Cardiac muscle cell (in vitro differentiated cells and primary cell): ENCODE results near the gene KIFC3. TPM values are rescaled to one million over a fixed set of nuclear protein-coding genes. Genes with fewer than 3 reads are reported as not detected.

Experiments used
- DNase-seq, 2 donors: peaks; one replicate each; pipeline versions ENCODE4 v3.0.0 to v3.0.0-alpha.2; 2010 to 2017; ENCODE audit warnings: low read depth in 1 of 2, low spot score in 1 of 2
- H3K27ac ChIP-seq: fragments of 200-600 bp; sonication (generic); 2 replicates; pipeline ENCODE4 v1.5.1; 2016
- H3K27me3 ChIP-seq: fragments of 200-600 bp; sonication (generic); 2 replicates; pipeline ENCODE4 v1.6.0; 2016; ENCODE audit warnings: control low read depth
- H3K36me3 ChIP-seq: fragments of 200-600 bp; sonication (generic); 2 replicates; pipeline ENCODE4 v1.5.1; 2016; ENCODE audit warnings: control low read depth
- H3K4me1 ChIP-seq: fragments of 200-600 bp; sonication (generic); 2 replicates; pipeline ENCODE4 v1.8.1; 2017; ENCODE audit warnings: low read depth, mild to moderate bottlenecking, mixed run types
- H3K4me3 ChIP-seq: fragments of 200-600 bp; sonication (generic); 2 replicates; pipeline ENCODE4 v1.5.1; 2016; ENCODE audit warnings: mild to moderate bottlenecking
- H3K9me3 ChIP-seq: fragments of 200-600 bp; sonication (generic); 2 replicates; pipeline ENCODE4 v1.5.1; 2017; ENCODE audit warnings: low read depth, mild to moderate bottlenecking, control low read depth
- CTCF ChIP-seq: IDR thresholded peaks from 2 replicates; pipeline ENCODE4 v1.5.1; 2012; ENCODE audit warnings: low read depth, mild to moderate bottlenecking, low read length
- polyA plus RNA-seq: library from polyadenylated mRNA; unstranded; fragments of >200 nt; fragmentation: Nextera tagmentation; extraction: Ambion mirVana; gene quantifications from 2 replicates; pipeline ENCODE4 v1.2.1, GENCODE V29; 2016
- total RNA-seq: library from RNA; depleted of rRNA; stranded (reverse); fragments of >200 nt; gene quantifications from 2 replicates; pipeline ENCODE4 v1.2.3, GENCODE V29; 2016

Gene KIFC3
- total and polyA plus RNA-seq, 2 experiments from 2014 or later, result 24.8 to 50.1 TPM

- no peak for TF ChIP-seq CTCF
- no peak for DNase-seq
These were observed 32.6 kb downstream of the KIFC3 start for GRCh38 chr16:57769541-57770145.

GRCh38 chr16:57766714-57767348 lies 35.5 kb downstream of the KIFC3 start:
- DNase-seq, result no peak
- Histone ChIP-seq H3K4me3 (no peak overlapping the region), H3K9me3 (no peaks in the 10 kb centered on the region), H3K27me3 (no peaks in the 10 kb centered on the region), H3K4me1 (no peaks in the 10 kb centered on the region), H3K27ac (no peak overlapping the region), H3K36me3 (peaks cover 9% of the 10 kb centered on the region)
- TF ChIP-seq CTCF, result no peak

More at GRCh38 chr16:57769541-57770145, 32.6 kb downstream of the KIFC3 start:
- Histone ChIP-seq H3K27me3 (no peaks in the 10 kb centered on the region), H3K27ac (no peak overlapping the region), H3K36me3 (peaks cover 9% of the 10 kb centered on the region), H3K9me3 (no peaks in the 10 kb centered on the region), H3K4me3 (no peak overlapping the region), H3K4me1 (no peaks in the 10 kb centered on the region)

GRCh38 chr16:57765160-57765728 lies 37.0 kb downstream of the KIFC3 start:
- Histone ChIP-seq H3K27ac (no peak overlapping the region), H3K4me1 (no peaks in the 10 kb centered on the region), H3K27me3 (no peaks in the 10 kb centered on the region), H3K9me3 (no peaks in the 10 kb centered on the region), H3K36me3 (peaks cover 9% of the 10 kb centered on the region), H3K4me3 (no peak overlapping the region)
- no peak for TF ChIP-seq CTCF
- no peak for DNase-seq

GRCh38 chr16:57764341-57765159 lies 37.7 kb downstream of the KIFC3 start:
- peaks cover 4% of the 10 kb centered on the region for H3K36me3 ChIP-seq
- no peaks in the 10 kb centered on the region for H3K4me1 ChIP-seq
- no peak overlapping the region for H3K4me3 ChIP-seq
- no peaks in the 10 kb centered on the region for H3K27me3 ChIP-seq
- peak in 1 of 2 donors; percentile 75 for DNase-seq
- no peaks in the 10 kb centered on the region for H3K9me3 ChIP-seq
- no peak overlapping the region for H3K27ac ChIP-seq
- no peak for TF ChIP-seq CTCF

GRCh38 chr16:57764006-57764340 lies 38.3 kb downstream of the KIFC3 start:
- no peak for TF ChIP-seq CTCF
- no peak for DNase-seq
- Histone ChIP-seq H3K27me3 (no peaks in the 10 kb centered on the region), H3K27ac (no peak overlapping the region), H3K36me3 (peaks cover 2% of the 10 kb centered on the region), H3K9me3 (no peaks in the 10 kb centered on the region), H3K4me3 (no peak overlapping the region), H3K4me1 (no peaks in the 10 kb centered on the region)
